ENCODE measurements around the gene PHLDB1.
A peak's percentile ranks its signal among the peaks of the same experiment; 100 is the strongest.
"Not testable (repeated sequence)": the region's sequence is repeated elsewhere in the genome, so short reads cannot be mapped to it uniquely, and the experiment has no call there.

Gene PHLDB1

GRCh38 chr11:118594984-118595383, 12.4 kb upstream of the PHLDB1 start:
- H4K20me1 ChIP-seq (ENCODE audit: insufficient read depth, low read length); H3K4me1 ChIP-seq (ENCODE audit: insufficient read depth, low read length, severe bottlenecking); H3K9me3 ChIP-seq (ENCODE audit: low read length); H3K4me2 ChIP-seq (ENCODE audit: low read length); H3K79me2 ChIP-seq (ENCODE audit: insufficient read depth, low read length); H3K9ac ChIP-seq (ENCODE audit: low read length); H2AFZ ChIP-seq (ENCODE audit: low read length); H3F3A ChIP-seq (ENCODE audit: insufficient read depth, low read length); H3K27ac ChIP-seq (ENCODE audit: low read depth, low read length, poor library complexity, severe bottlenecking); H3K9me2 ChIP-seq (ENCODE audit: low read depth, low read length); H3K4me3 ChIP-seq (ENCODE audit: low read depth, low read length, poor library complexity, severe bottlenecking); H3K27me3 ChIP-seq (ENCODE audit: insufficient read depth, low read length): not testable (repeated sequence)
- peak; percentile 12; the same call in 1 of the 2 replicates for TF ChIP-seq CTCF (IDR thresholded peaks at IDR 0.05; ENCODE audit: low read length)
- H3K36me3 ChIP-seq (ENCODE audit: insufficient read depth, low read length), result peaks cover 76% of the 10 kb centered on the region

- Histone ChIP-seq H3K4me1 (ENCODE audit: insufficient read depth, low read length, severe bottlenecking) (no peaks in the 10 kb centered on the region), H3K9ac (ENCODE audit: low read length) (no peak overlapping the region), H3K27me3 (ENCODE audit: insufficient read depth, low read length) (no peaks in the 10 kb centered on the region), H3K9me2 (ENCODE audit: low read depth, low read length) (no peaks in the 10 kb centered on the region), H3F3A (ENCODE audit: insufficient read depth, low read length) (no peaks in the 10 kb centered on the region), H3K9me3 (ENCODE audit: low read length) (no peaks in the 10 kb centered on the region), H3K79me2 (ENCODE audit: insufficient read depth, low read length) (no peaks in the 10 kb centered on the region), H3K27ac (ENCODE audit: low read depth, low read length, poor library complexity, severe bottlenecking) (no peak overlapping the region), H3K4me2 (ENCODE audit: low read length) (no peak overlapping the region), H3K4me3 (ENCODE audit: low read depth, low read length, poor library complexity, severe bottlenecking) (no peak overlapping the region), H4K20me1 (ENCODE audit: insufficient read depth, low read length) (no peaks in the 10 kb centered on the region), H2AFZ (ENCODE audit: low read length) (no peak overlapping the region), H3K36me3 (ENCODE audit: insufficient read depth, low read length) (peaks cover 71% of the 10 kb centered on the region)
- TF ChIP-seq CTCF (IDR thresholded peaks at IDR 0.05; ENCODE audit: low read length) (no peak), EZH2 (IDR thresholded peaks at IDR 0.05; ENCODE audit: borderline replicate concordance, low read length) (no peak)
Observed at GRCh38 chr11:118596224-118597146, 10.9 kb upstream of the PHLDB1 start.

- TF ChIP-seq CTCF (IDR thresholded peaks at IDR 0.05; ENCODE audit: low read length) (no peak), EZH2 (IDR thresholded peaks at IDR 0.05; ENCODE audit: borderline replicate concordance, low read length) (no peak)
- H3K4me2 ChIP-seq (ENCODE audit: low read length), result no peak overlapping the region
- no peak overlapping the region for H3K27ac ChIP-seq (ENCODE audit: low read depth, low read length, poor library complexity, severe bottlenecking)
- no peaks in the 10 kb centered on the region for H3K9me2 ChIP-seq (ENCODE audit: low read depth, low read length)
- no peaks in the 10 kb centered on the region for H3K27me3 ChIP-seq (ENCODE audit: insufficient read depth, low read length)
- H3K4me1 ChIP-seq (ENCODE audit: insufficient read depth, low read length, severe bottlenecking), result no peaks in the 10 kb centered on the region
- no peak overlapping the region for H3K4me3 ChIP-seq (ENCODE audit: low read depth, low read length, poor library complexity, severe bottlenecking)
- no peaks in the 10 kb centered on the region for H3F3A ChIP-seq (ENCODE audit: insufficient read depth, low read length)
- peaks cover 74% of the 10 kb centered on the region for H3K36me3 ChIP-seq (ENCODE audit: insufficient read depth, low read length)
- no peaks in the 10 kb centered on the region for H3K9me3 ChIP-seq (ENCODE audit: low read length)
- no peak overlapping the region for H3K9ac ChIP-seq (ENCODE audit: low read length)
- H3K79me2 ChIP-seq (ENCODE audit: insufficient read depth, low read length), result no peaks in the 10 kb centered on the region
- no peaks in the 10 kb centered on the region for H4K20me1 ChIP-seq (ENCODE audit: insufficient read depth, low read length)
- H2AFZ ChIP-seq (ENCODE audit: low read length), result no peak overlapping the region
Observed at GRCh38 chr11:118597556-118597955, 9.9 kb upstream of the PHLDB1 start.

All from OCI-LY1 (cell line).